Measurements from ENCODE around the gene SMIM41. TPM values are rescaled to one million over a fixed set of nuclear protein-coding genes. Genes with fewer than 3 reads are reported as not detected.

SMIM41 gene
- total RNA-seq, 1 experiment from 2014 or later: not detected

- peak; percentile 38 for DNase-seq (ENCODE audit: low spot score)
These were observed 66.0 kb downstream of the SMIM41 start for GRCh38 chr12:52145228-52146088.

- DNase-seq (ENCODE audit: low spot score): peak; percentile 19
These were observed 66.8 kb downstream of the SMIM41 start for GRCh38 chr12:52146089-52146821.

GRCh38 chr12:52146822-52147366 lies 67.4 kb downstream of the SMIM41 start:
- no peak for DNase-seq (ENCODE audit: low spot score)

GRCh38 chr12:52147367-52147963 lies 68.0 kb downstream of the SMIM41 start:
- DNase-seq (ENCODE audit: low spot score): peak; percentile 96

GRCh38 chr12:52147964-52148463 lies 68.5 kb downstream of the SMIM41 start:
- no peak for DNase-seq (ENCODE audit: low spot score)

- peak; percentile 97 for DNase-seq (ENCODE audit: low spot score)
These were observed 69.1 kb downstream of the SMIM41 start for GRCh38 chr12:52148464-52149181.

- DNase-seq (ENCODE audit: low spot score): no peak
These were observed 69.7 kb downstream of the SMIM41 start for GRCh38 chr12:52149182-52149641.

GRCh38 chr12:52149651-52150241 lies 70.2 kb downstream of the SMIM41 start:
- peak; percentile 24 for DNase-seq (ENCODE audit: low spot score)

GRCh38 chr12:52151153-52151836 lies 71.8 kb downstream of the SMIM41 start:
- peak; percentile 19 for DNase-seq (ENCODE audit: low spot score)

GRCh38 chr12:52151837-52152783 lies 72.6 kb downstream of the SMIM41 start:
- DNase-seq (ENCODE audit: low spot score): peak; percentile 86

- DNase-seq (ENCODE audit: low spot score): no peak
These were observed 73.4 kb downstream of the SMIM41 start for GRCh38 chr12:52152905-52153317.

- DNase-seq (ENCODE audit: low spot score): peak; percentile 83
These were observed 75.8 kb downstream of the SMIM41 start for GRCh38 chr12:52155048-52155868.

GRCh38 chr12:52156311-52156710 lies 76.8 kb downstream of the SMIM41 start:
- peak; percentile 12 for DNase-seq (ENCODE audit: low spot score)

- DNase-seq (ENCODE audit: low spot score): peak; percentile 84
These were observed 77.5 kb downstream of the SMIM41 start for GRCh38 chr12:52156757-52157565.

- no peak for DNase-seq (ENCODE audit: low spot score)
These were observed 78.2 kb downstream of the SMIM41 start for GRCh38 chr12:52157566-52158150.

Data from HT-29 (cell line).